ENCODE data around the gene CORO6. TPM values are rescaled to one million over a fixed set of nuclear protein-coding genes. Genes with fewer than 3 reads are reported as not detected.

Gene CORO6
- total RNA-seq, 2 experiments from 2014 or later: 2.8 to 3.3 TPM

DNA sequence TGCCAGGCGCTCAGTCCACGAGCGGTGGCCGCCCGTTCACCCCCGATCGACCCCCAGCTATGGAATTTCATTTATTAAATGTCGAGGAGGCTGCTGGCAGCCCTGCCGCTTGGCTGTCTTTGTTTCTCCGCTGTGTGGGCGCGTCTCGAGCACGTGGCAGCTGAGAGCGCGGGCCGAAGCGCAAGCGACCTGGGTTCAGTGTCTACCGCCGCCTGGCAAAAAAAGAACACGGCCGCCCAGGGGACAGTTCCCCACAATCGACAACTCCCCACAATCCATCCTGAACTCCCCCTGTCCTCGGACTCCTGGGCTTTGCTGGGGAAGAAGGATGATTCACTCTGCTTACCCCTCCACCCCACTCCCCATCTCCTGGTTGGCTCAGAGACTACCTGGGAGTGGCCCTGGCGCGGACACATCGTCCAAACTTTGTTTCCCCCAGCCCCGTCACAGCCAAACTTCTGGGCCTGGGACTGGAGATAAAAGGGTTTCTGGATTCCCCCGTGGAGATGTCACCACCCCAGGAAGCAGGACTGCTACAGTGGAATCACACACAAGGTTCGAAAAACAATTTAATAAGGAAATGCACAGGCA, 31.5 kb downstream of the CORO6 start:
- Mint-ChIP-seq H3K4me1 (ENCODE audit: low read depth) (peaks cover 57% of the 10 kb centered on the region), H3K4me3 (peak overlapping the region; percentile 92), H3K27me3 (no peaks in the 10 kb centered on the region), H3K9me3 (no peaks in the 10 kb centered on the region), H3K27ac (no peak overlapping the region), H3K36me3 (ENCODE audit: low read depth) (peaks cover 4% of the 10 kb centered on the region)
- CTCF ChIA-PET: interaction anchor here (1.1 to 4.9 kb wide), 8 partner anchors 11 to 114 kb away, joined by 3 to 96 read pairs (median 12); partner anchors contain the start of genes ABHD15 and TP53I13
- POLR2A ChIA-PET: interaction anchor here (1.8 to 3.2 kb wide), 4 partner anchors 10 to 26 kb away, joined by 8 to 29 read pairs (median 21); partner anchors contain the start of gene ABHD15
- Histone ChIP-seq H3K27ac (ENCODE audit: low read depth in 1 of 2, low read length in 2 of 2) (no peak overlapping the region), H3K4me1 (ENCODE audit: insufficient read depth, low read length) (peaks cover 74% of the 10 kb centered on the region), H3K27me3 (ENCODE audit: control insufficient read depth in 1 of 2, insufficient read depth in 2 of 2, low read length in 2 of 2) (no peaks in the 10 kb centered on the region), H3K9me3 (ENCODE audit: control insufficient read depth in 1 of 2, insufficient read depth in 1 of 2, low read length in 2 of 2) (no peaks in the 10 kb centered on the region), H3K36me3 (ENCODE audit: insufficient read depth, low read length) (no peaks in the 10 kb centered on the region), H3K4me3 (ENCODE audit: low read length) (peak overlapping the region; percentile 67)
- DNase-seq (peak in 4 of 14 experiments; percentile 25 to 61 (median 52)), ATAC-seq (ENCODE audit: poor library complexity) (no peak)
- intact Hi-C loops (cut with DNase I, micrococcal nuclease): loop anchor here in 1 of 2 experiments (1.0 kb wide), 1 partner anchor 11 kb away; no protein-coding TSS in a partner anchor
- TF ChIP-seq, protein P1, sequence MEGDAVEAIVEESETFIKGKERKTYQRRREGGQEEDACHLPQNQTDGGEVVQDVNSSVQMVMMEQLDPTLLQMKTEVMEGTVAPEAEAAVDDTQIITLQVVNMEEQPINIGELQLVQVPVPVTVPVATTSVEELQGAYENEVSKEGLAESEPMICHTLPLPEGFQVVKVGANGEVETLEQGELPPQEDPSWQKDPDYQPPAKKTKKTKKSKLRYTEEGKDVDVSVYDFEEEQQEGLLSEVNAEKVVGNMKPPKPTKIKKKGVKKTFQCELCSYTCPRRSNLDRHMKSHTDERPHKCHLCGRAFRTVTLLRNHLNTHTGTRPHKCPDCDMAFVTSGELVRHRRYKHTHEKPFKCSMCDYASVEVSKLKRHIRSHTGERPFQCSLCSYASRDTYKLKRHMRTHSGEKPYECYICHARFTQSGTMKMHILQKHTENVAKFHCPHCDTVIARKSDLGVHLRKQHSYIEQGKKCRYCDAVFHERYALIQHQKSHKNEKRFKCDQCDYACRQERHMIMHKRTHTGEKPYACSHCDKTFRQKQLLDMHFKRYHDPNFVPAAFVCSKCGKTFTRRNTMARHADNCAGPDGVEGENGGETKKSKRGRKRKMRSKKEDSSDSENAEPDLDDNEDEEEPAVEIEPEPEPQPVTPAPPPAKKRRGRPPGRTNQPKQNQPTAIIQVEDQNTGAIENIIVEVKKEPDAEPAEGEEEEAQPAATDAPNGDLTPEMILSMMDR (IDR thresholded peaks at IDR 0.05): no peak

DNA sequence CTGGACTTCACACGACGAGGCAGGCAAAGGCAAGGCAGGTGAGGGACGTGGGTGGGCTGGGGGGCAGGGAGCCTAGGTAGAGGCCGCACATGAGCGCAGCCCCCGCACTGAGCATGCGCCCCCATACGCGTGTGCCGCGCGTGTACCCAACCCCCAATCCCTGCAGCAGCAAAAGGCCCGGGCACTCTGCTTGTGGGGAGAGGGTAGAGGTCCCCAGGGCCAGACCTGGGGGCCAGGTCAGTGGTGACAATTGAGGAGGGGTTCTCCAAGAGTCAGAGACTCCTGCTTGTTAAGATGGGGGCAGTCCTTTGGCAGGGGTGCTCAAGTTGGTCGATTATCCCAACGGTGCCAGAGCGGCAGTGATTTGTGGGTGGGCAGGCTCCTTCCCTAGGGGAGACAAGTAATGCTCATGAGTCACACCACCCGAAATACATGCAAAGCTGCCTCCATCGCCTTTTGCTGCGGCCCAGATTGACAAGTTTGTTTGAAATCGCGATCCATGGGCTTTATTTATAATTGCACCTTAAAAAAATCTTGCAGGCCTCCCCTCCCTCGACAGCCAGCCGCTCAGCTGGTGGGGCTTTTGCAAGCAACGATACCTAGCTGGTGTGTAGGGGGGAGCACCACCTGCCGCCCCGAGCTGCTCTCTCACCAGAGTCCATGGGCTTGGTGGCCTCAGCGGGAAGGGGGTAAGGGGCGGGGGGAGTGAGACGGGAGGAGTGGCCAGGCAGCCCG, 32.1 kb downstream of the CORO6 start:
- peak overlapping the region in 1 of 2 donors; percentile 64 for H3K27ac ChIP-seq (ENCODE audit: low read depth in 1 of 2, low read length in 2 of 2)
- peak overlapping the region; percentile 92 for H3K4me3 Mint-ChIP-seq
- peak overlapping the region; percentile 67 for H3K4me3 ChIP-seq (ENCODE audit: low read length)
- no peaks in the 10 kb centered on the region for H3K36me3 ChIP-seq (ENCODE audit: insufficient read depth, low read length)
- no peaks in the 10 kb centered on the region for H3K27me3 Mint-ChIP-seq
- no peaks in the 10 kb centered on the region for H3K9me3 Mint-ChIP-seq
- peaks cover 4% of the 10 kb centered on the region for H3K36me3 Mint-ChIP-seq (ENCODE audit: low read depth)
- no peaks in the 10 kb centered on the region for H3K27me3 ChIP-seq (ENCODE audit: control insufficient read depth in 1 of 2, insufficient read depth in 2 of 2, low read length in 2 of 2)
- DNase-seq (peak in 3 of 14 experiments; percentile 22 to 60 (median 50)), ATAC-seq (ENCODE audit: poor library complexity) (no peak)
- H3K4me1 ChIP-seq (ENCODE audit: insufficient read depth, low read length): peaks cover 79% of the 10 kb centered on the region
- peak overlapping the region; percentile 86 for H3K27ac Mint-ChIP-seq
- H3K4me1 Mint-ChIP-seq (ENCODE audit: low read depth): peaks cover 63% of the 10 kb centered on the region
- intact Hi-C loops (cut with DNase I, micrococcal nuclease): loop anchor here in 1 of 2 experiments (1.0 kb wide), 1 partner anchor 10 kb away; no protein-coding TSS in a partner anchor
- TF ChIP-seq, protein P1 (IDR thresholded peaks at IDR 0.05): no peak
- H3K9me3 ChIP-seq (ENCODE audit: control insufficient read depth in 1 of 2, insufficient read depth in 1 of 2, low read length in 2 of 2): no peaks in the 10 kb centered on the region
- ChIA-PET POLR2A (interaction anchor here (1.8 to 3.2 kb wide), 4 partner anchors 10 to 27 kb away, joined by 8 to 29 read pairs (median 21); partner anchors contain the start of gene ABHD15), CTCF (interaction anchor here (1.7 to 4.9 kb wide), 5 partner anchors 10 to 49 kb away, joined by 8 to 96 read pairs (median 19); partner anchors contain the start of genes ABHD15 and TP53I13)
